HG03469 (cell line): ENCODE data around the gene SLC35B2.

Experiments
- ATAC-seq: cut with Tn5 transposase; IDR thresholded peaks from one replicate; pipeline ENCODE4 v1.9.1; 2021; ENCODE audit warnings: mild to moderate bottlenecking, moderate library complexity, moderate number of reproducible peaks; ENCODE audit not compliant: unreplicated experiment

The SLC35B2 gene

GRCh38 chr6:44224029-44224964 lies 33.0 kb downstream of the SLC35B2 start:
- ATAC-seq, result no peak

GRCh38 chr6:44223319-44224028 lies 33.9 kb downstream of the SLC35B2 start, which contains the start of gene SLC29A1:
TSS of gene SLC29A1 (plus strand) at chr6:44223595. CDS start at chr6:44227314, 3,719 bp downstream.
- no peak for ATAC-seq

DNA sequence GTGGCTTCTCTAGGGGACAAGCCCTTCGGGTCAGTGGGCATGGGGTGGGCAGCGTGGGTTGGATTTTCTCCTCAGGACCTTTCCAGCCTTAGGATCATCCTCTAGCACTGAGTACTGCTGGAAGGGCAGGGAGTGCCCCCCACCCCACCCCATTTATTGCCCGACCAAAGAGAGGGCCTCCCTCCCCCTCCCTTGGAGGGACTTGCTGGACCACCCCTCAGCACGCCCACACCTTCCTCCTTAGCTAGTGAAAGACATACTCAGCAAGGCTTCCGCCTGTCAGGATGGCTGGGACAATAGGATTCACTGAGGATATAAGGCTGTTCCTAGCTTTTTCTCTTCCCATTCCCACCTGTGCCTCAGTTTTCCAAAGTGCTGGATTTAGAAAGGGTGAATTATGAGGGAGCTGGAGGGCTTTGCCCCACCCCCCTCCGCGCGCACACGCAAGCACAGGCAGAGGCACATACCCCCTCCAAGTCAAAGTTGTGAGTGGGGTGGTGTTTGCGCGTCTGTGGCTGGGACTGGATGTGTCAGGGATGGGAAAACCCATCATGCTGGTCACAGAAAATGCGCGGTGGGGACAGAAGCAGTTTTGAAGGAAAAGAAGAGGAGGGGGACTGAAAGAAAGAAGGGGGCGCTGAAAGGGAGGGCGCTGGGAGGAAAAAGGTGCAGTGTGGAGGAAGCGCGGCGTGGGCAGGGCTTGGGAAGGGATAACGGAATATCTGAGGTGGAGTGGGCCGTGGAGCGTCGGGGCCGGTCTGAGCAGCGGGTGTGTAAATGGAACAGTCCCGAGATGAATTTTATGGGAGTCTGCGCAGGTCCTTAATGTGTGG lies 34.6 kb downstream of the SLC35B2 start:
- ATAC-seq, result no peak

- ATAC-seq, result no peak
These were observed 35.4 kb downstream of the SLC35B2 start for GRCh38 chr6:44221961-44222335.

GRCh38 chr6:44221291-44221960 lies 35.9 kb downstream of the SLC35B2 start:
- ATAC-seq, result no peak

DNA sequence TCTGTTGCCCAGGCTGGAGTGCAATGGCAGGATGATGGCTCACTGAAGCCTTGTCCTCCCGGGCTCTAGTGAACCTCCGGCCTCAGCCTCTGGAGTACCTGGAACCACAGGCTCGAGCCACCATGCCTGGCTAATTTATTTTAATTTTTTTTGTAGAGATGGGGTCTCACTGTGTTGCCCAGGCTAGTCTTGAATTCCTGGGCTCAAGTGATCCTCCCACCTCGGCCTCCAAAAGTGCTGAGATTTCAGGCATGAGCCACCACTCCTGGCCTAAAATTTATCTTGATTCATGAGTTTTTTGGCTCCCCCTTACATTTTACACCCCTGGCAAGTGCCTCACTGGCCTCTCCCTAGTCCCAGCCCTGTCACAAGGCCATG lies 36.4 kb downstream of the SLC35B2 start:
- ATAC-seq, result no peak

- no peak for ATAC-seq
These were observed 37.2 kb downstream of the SLC35B2 start for GRCh38 chr6:44219815-44220784.

GRCh38 chr6:44219053-44219814 lies 38.1 kb downstream of the SLC35B2 start:
- ATAC-seq, result peak; percentile 30

GRCh38 chr6:44217332-44218143 lies 39.8 kb downstream of the SLC35B2 start:
- ATAC-seq, result no peak

- ATAC-seq, result no peak
These were observed 40.5 kb downstream of the SLC35B2 start, which contains the start of gene MYMX for GRCh38 chr6:44216677-44217331. TSS of gene MYMX (plus strand) at chr6:44216926. CDS start at chr6:44217472, 546 bp downstream.

- no peak for ATAC-seq
These were observed 43.0 kb downstream of the SLC35B2 start for GRCh38 chr6:44214307-44214706.

GRCh38 chr6:44211284-44211683 lies 46.0 kb downstream of the SLC35B2 start:
- no peak for ATAC-seq

DNA sequence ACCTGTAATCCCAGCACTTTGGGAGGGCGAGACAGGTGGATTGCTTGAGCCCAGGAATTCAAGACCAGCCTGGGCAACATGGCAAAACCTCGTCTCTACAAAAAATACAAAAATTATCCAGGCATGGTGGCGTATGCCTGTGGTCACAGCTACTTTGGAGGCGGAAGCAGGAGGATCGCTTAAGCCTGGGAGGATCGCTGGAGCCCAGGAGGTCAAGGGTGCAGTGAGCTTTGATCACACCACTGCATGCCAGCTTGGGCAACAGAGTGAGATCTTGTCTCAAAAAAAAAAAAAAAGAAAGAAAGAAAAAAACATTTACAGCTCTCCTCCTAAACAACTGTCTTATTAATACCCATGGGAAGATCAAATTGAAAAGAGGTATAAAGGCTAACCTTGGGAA lies 49.4 kb downstream of the SLC35B2 start:
- ATAC-seq, result no peak
